ENCODE measurements around the gene NCKAP1. TPM values are rescaled to one million over a fixed set of nuclear protein-coding genes. Genes with fewer than 3 reads are reported as not detected.

NCKAP1 gene
- total RNA-seq, 1 donor from 2014 or later, result 55.7 TPM

DNA sequence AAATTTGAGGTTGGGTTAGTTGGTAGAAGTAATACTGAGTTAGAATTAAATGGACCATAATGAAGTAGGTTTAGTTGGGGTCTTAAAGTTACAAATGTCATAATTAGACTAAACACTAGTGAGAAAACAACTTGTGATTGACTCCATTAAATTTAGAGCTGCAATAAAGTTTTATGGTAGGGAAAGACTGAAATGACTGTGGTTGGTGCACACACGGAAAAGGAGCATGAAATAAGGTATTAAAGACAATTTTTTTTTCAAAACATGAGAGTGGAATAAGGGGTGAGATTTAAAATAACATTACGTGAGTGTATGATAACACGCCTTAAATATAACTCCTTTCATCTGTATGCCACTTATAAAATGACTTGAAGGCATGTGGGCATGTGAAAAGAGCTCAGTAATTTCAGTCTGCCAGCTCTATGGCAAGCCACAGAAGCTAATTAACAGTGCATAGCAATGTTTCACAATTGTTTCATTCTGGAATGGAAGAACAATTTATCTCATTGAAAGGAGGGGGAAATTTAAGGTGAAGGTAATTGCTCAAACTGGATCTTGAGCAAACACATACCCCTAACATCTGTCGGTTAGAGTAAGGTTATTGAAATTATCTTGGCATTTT, 173.2 kb downstream of the NCKAP1 start:
- Histone ChIP-seq H3K4me3 (peak overlapping the region; percentile 51 to 81), H3K27me3 (no peaks in the 10 kb centered on the region), H3K27ac (peak overlapping the region; percentile 78 to 83), H3K9me3 (no peaks in the 10 kb centered on the region), H3K36me3 (no peaks in the 10 kb centered on the region), H3K4me1 (peaks cover 3 to 13% of the 10 kb centered on the region in 2 donors)
- TF ChIP-seq, protein P1, sequence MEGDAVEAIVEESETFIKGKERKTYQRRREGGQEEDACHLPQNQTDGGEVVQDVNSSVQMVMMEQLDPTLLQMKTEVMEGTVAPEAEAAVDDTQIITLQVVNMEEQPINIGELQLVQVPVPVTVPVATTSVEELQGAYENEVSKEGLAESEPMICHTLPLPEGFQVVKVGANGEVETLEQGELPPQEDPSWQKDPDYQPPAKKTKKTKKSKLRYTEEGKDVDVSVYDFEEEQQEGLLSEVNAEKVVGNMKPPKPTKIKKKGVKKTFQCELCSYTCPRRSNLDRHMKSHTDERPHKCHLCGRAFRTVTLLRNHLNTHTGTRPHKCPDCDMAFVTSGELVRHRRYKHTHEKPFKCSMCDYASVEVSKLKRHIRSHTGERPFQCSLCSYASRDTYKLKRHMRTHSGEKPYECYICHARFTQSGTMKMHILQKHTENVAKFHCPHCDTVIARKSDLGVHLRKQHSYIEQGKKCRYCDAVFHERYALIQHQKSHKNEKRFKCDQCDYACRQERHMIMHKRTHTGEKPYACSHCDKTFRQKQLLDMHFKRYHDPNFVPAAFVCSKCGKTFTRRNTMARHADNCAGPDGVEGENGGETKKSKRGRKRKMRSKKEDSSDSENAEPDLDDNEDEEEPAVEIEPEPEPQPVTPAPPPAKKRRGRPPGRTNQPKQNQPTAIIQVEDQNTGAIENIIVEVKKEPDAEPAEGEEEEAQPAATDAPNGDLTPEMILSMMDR (IDR thresholded peaks at IDR 0.05), result no peak
- intact Hi-C loops (cut with DNase I), result loop anchor here (5.0 kb wide), 3 partner anchors 37 to 87 kb away; no protein-coding TSS in a partner anchor
- DNase-seq (ENCODE audit: low spot score in 2 of 2), result no peak

DNA sequence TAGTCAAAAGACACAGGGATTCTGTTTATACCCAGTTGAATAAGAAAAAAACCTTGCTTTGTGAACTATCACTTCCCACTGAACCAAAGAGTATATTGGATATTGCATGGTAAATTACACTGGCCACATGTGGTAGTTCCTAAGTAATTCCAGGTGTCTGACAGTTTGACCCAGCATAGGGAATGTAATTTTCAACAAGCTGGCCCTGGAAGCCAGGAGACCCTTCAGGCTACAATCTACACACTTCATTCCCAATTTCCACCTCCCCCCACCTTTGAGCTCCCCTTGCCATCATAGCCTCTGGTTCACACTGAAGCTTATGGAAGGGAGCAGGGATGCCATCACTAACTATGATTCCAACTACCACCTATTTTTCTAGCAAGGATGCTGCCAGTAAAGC, 174.6 kb downstream of the NCKAP1 start:
- DNase-seq (ENCODE audit: low spot score in 2 of 2), result no peak
- Histone ChIP-seq H3K4me3 (peak overlapping the region in 1 of 2 donors; percentile 81), H3K27me3 (no peaks in the 10 kb centered on the region), H3K27ac (peak overlapping the region; percentile 78 to 83), H3K4me1 (peaks cover 3 to 13% of the 10 kb centered on the region in 2 donors), H3K36me3 (no peaks in the 10 kb centered on the region), H3K9me3 (no peaks in the 10 kb centered on the region)
- intact Hi-C loops (cut with DNase I), result loop anchor here (5.0 kb wide), 1 partner anchor 71 kb away; no protein-coding TSS in a partner anchor
- TF ChIP-seq, protein P1 (IDR thresholded peaks at IDR 0.05), result no peak

DNA sequence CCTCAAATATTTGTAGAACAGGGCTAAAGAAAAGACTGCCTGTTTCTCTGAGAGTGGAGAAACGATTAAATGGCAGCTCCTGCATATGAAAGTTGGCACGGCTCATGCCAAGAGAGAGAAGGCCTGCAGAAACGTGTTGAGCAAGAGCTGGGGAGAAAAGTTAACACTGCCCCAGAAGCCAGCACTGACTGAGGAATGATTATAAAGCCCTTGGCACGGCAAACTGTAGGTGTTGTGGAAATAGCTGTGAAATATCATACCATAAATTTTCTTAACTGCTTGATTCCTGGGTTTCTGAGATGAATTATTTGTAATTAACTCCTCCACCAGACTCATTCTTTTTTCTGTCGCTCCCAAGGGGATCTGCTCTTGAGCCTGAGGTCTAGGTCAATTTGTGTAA, 176.2 kb downstream of the NCKAP1 start:
- peaks cover 0 to 13% of the 10 kb centered on the region in 2 donors for H3K4me1 ChIP-seq
- intact Hi-C loops (cut with DNase I), result loop anchor here (5.0 kb wide), 1 partner anchor 70 kb away; no protein-coding TSS in a partner anchor
- H3K36me3 ChIP-seq, result peaks cover 0 to 5% of the 10 kb centered on the region in 2 donors
- no peaks in the 10 kb centered on the region for H3K9me3 ChIP-seq
- TF ChIP-seq, protein P1 (IDR thresholded peaks at IDR 0.05), result no peak
- H3K27me3 ChIP-seq, result no peaks in the 10 kb centered on the region
- H3K4me3 ChIP-seq, result peak overlapping the region in 1 of 2 donors; percentile 25
- peak in 1 of 2 donors; percentile 76 for DNase-seq (ENCODE audit: low spot score in 2 of 2)
- H3K27ac ChIP-seq, result peak overlapping the region; percentile 78 to 83

DNA sequence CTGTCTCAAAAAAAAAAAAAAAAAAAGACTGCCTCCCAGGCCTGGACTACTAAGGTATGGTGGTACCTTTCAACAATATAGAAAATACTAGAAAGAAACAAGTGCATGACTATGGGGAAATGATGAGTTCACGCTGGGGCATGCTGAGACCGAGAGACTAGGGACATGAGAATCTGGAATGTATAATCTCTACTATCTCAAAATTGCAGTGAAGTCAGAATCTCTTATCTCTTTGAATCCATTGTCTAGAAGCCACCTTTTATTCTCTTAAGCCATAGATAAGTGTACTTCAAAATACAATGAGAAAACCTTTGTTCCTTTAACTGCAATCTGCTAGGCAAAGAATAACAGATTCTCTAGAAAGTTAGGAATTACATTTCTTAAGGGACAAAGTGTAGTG, 177.4 kb downstream of the NCKAP1 start:
- H3K27me3 ChIP-seq, result no peaks in the 10 kb centered on the region
- no peak overlapping the region for H3K4me3 ChIP-seq
- H3K36me3 ChIP-seq, result peaks cover 0 to 5% of the 10 kb centered on the region in 2 donors
- H3K27ac ChIP-seq, result peak overlapping the region; percentile 78 to 83
- intact Hi-C loops (cut with DNase I), result loop anchor here (5.0 kb wide), 1 partner anchor 69 kb away; no protein-coding TSS in a partner anchor
- no peak for DNase-seq (ENCODE audit: low spot score in 2 of 2)
- H3K4me1 ChIP-seq, result peaks cover 0 to 13% of the 10 kb centered on the region in 2 donors
- TF ChIP-seq, protein P1 (IDR thresholded peaks at IDR 0.05), result no peak
- H3K9me3 ChIP-seq, result peaks cover 0 to under 1% of the 10 kb centered on the region in 2 donors

Other genes with a start within 250 kb of the NCKAP1 start
- gene FRZB, start 171.8 kb downstream of the NCKAP1 start, total RNA-seq, result 42.5 TPM
- gene DUSP19, start 40.3 kb upstream of the NCKAP1 start, total RNA-seq, result 1.3 TPM
- not detected for gene NUP35, start 86.0 kb upstream of the NCKAP1 start, total RNA-seq